Liver (tissue), 3 donors: ENCODE results near the gene CCDC85A.

ENCODE experiments used
- EGR1 ChIP-seq, 2 donors: IDR thresholded peaks; 2 replicates each; pipeline ENCODE4 v1.6.1; 2016 to 2018; ENCODE audit warnings: antibody characterized with exemption in 2 of 2, low read depth in 2 of 2
- FOXA1 ChIP-seq: IDR thresholded peaks from 2 replicates; pipeline ENCODE4 v1.6.1; 2016; ENCODE audit warnings: antibody characterized with exemption
- GABPA ChIP-seq, 2 donors: IDR thresholded peaks in 1 of 2; conservative IDR thresholded peaks in 1 of 2; 2 replicates each; pipeline ENCODE4 v1.6.1; 2016; ENCODE audit warnings: antibody characterized with exemption in 2 of 2, mild to moderate bottlenecking in 1 of 2, moderate library complexity in 1 of 2
- HNF4A ChIP-seq, 2 donors: conservative IDR thresholded peaks; 2 replicates each; pipeline ENCODE4 v1.6.1; 2016; ENCODE audit warnings: antibody characterized with exemption in 2 of 2, mild to moderate bottlenecking in 2 of 2
- HNF4G ChIP-seq: IDR thresholded peaks from 2 replicates; pipeline ENCODE4 v1.6.1; 2016; ENCODE audit warnings: antibody characterized with exemption
- REST ChIP-seq: IDR thresholded peaks from 2 replicates; pipeline ENCODE4 v1.6.1; 2016; ENCODE audit warnings: antibody characterized with exemption, mild to moderate bottlenecking
- SP1 ChIP-seq: IDR thresholded peaks from 2 replicates; pipeline ENCODE4 v1.6.1; 2018; ENCODE audit warnings: antibody characterized with exemption, mild to moderate bottlenecking
- TAF1 ChIP-seq: conservative IDR thresholded peaks from 2 replicates; pipeline ENCODE4 v1.6.1; 2016; ENCODE audit warnings: antibody characterized with exemption, mild to moderate bottlenecking
- YY1 ChIP-seq: IDR thresholded peaks from 2 replicates; pipeline ENCODE4 v1.6.1; 2016; ENCODE audit warnings: antibody characterized with exemption, mild to moderate bottlenecking
- TF ChIP-seq, protein P1 (sequence below): fragments of 150-350 bp; IDR thresholded peaks from 2 replicates; pipeline ENCODE4 v1.5.1; 2017; ENCODE audit warnings: improper control_type of control experiment, low read depth, low read length; ENCODE audit not compliant: missing input control
- TF ChIP-seq, protein P2 (sequence below): IDR thresholded peaks from 2 replicates; pipeline ENCODE4 v1.6.1; 2016; ENCODE audit warnings: antibody characterized with exemption
- donor health status: healthy.
- donor health status: healthy.

GRCh38 chr2:56198936-56199335 lies 15.1 kb downstream of the CCDC85A start:
- TF ChIP-seq, protein P1, sequence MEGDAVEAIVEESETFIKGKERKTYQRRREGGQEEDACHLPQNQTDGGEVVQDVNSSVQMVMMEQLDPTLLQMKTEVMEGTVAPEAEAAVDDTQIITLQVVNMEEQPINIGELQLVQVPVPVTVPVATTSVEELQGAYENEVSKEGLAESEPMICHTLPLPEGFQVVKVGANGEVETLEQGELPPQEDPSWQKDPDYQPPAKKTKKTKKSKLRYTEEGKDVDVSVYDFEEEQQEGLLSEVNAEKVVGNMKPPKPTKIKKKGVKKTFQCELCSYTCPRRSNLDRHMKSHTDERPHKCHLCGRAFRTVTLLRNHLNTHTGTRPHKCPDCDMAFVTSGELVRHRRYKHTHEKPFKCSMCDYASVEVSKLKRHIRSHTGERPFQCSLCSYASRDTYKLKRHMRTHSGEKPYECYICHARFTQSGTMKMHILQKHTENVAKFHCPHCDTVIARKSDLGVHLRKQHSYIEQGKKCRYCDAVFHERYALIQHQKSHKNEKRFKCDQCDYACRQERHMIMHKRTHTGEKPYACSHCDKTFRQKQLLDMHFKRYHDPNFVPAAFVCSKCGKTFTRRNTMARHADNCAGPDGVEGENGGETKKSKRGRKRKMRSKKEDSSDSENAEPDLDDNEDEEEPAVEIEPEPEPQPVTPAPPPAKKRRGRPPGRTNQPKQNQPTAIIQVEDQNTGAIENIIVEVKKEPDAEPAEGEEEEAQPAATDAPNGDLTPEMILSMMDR, result no peak
- TF ChIP-seq HNF4A (conservative IDR thresholded peaks at IDR 0.05) (no peak), EGR1 (IDR thresholded peaks at IDR 0.05; ENCODE audit: low read depth in 2 of 2) (no peak), TAF1 (no peak), GABPA (IDR thresholded peaks at IDR 0.05 in 1 of 2, conservative IDR thresholded peaks at IDR 0.05 in 1 of 2) (no peak), YY1 (no peak), FOXA1 (no peak), SP1 (no peak), HNF4G (no peak), REST (no peak)
- TF ChIP-seq, protein P2, sequence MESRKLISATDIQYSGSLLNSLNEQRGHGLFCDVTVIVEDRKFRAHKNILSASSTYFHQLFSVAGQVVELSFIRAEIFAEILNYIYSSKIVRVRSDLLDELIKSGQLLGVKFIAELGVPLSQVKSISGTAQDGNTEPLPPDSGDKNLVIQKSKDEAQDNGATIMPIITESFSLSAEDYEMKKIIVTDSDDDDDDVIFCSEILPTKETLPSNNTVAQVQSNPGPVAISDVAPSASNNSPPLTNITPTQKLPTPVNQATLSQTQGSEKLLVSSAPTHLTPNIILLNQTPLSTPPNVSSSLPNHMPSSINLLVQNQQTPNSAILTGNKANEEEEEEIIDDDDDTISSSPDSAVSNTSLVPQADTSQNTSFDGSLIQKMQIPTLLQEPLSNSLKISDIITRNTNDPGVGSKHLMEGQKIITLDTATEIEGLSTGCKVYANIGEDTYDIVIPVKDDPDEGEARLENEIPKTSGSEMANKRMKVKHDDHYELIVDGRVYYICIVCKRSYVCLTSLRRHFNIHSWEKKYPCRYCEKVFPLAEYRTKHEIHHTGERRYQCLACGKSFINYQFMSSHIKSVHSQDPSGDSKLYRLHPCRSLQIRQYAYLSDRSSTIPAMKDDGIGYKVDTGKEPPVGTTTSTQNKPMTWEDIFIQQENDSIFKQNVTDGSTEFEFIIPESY, result no peak
